Spinal cord (tissue), 10 donors: ENCODE measurements around the gene TPM2. TPM values are rescaled to one million over a fixed set of nuclear protein-coding genes. Genes with fewer than 3 reads are reported as not detected.

ENCODE experiments used
- DNase-seq, 6 donors: peaks; one replicate each; pipeline versions ENCODE4 v3.0.0 to v3.0.0-alpha.2; 2013 to 2015; ENCODE audit warnings: low spot score in 6 of 6, low read depth in 4 of 6
- H3K27ac ChIP-seq: one replicate; pipeline ENCODE4 v1.5.1; 2013; ENCODE audit warnings: low read depth, low read length, control low read depth
- H3K27me3 ChIP-seq: one replicate; pipeline ENCODE4 v1.6.1; 2013; ENCODE audit warnings: low read length; ENCODE audit not compliant: control insufficient read depth, insufficient read depth
- H3K36me3 ChIP-seq: one replicate; pipeline ENCODE4 v1.6.1; 2013; ENCODE audit warnings: low read length; ENCODE audit not compliant: control insufficient read depth, insufficient read depth
- H3K4me1 ChIP-seq: one replicate; pipeline ENCODE4 v1.6.1; 2013; ENCODE audit warnings: low read length; ENCODE audit not compliant: control insufficient read depth, insufficient read depth
- H3K4me3 ChIP-seq: one replicate; pipeline ENCODE4 v1.5.1; 2013; ENCODE audit warnings: low read depth, low read length, control low read depth
- H3K9me3 ChIP-seq: one replicate; pipeline ENCODE4 v1.6.1; 2013; ENCODE audit warnings: low read length; ENCODE audit not compliant: control insufficient read depth, insufficient read depth
- WGBS: methylation state at CpG from one replicate; pipeline ENCODE4 v1.1.5; 2013; ENCODE audit warnings: missing lambda C conversion rate; ENCODE audit not compliant: insufficient coverage; 5-methylcytosine and 5-hydroxymethylcytosine counted together
- long read RNA-seq, 4 donors: transcript quantifications; one replicate each; lab custom pipeline, GENCODE V29; 2026
- polyA plus RNA-seq, 2 donors: library from polyadenylated mRNA; unstranded; fragments of 120-200 nt; gene quantifications; one replicate each; pipeline ENCODE4 v1.2.1, GENCODE V29; 2013; ENCODE audit not compliant: insufficient read length in 2 of 2
- total RNA-seq, 2 donors: library from RNA; depleted of rRNA in 1 of 2; stranded (reverse); fragments of 120-200 nt in 1 of 2; fragments of >200 nt in 1 of 2; gene quantifications; one replicate each; pipeline versions ENCODE4 v1.2.3 to v1.2.4, GENCODE V29; 2013 to 2014
- donor health status: healthy.

Gene TPM2
- total RNA-seq, result 100 to 1,000 TPM in 1 of 2 donors, 10 to 100 TPM in 1; 29.6 to 191 TPM
- polyA plus RNA-seq, result 100 to 1,000 TPM in 1 of 2 donors, 10 to 100 TPM in 1; 76.6 to 117 TPM
- long read RNA-seq, donor 1, transcript TPM2-203 (9 exons, 1,183 nt), result major isoform, 14 of 20 reads
- long read RNA-seq, donor 1, partial matches to known transcripts, result 0 of 20 reads
- long read RNA-seq, donor 1, other reads (novel, unspliced or antisense), result 0 of 20 reads
- long read RNA-seq, donor 2, partial matches to known transcripts, result 0 of 4 reads
- long read RNA-seq, donor 2, other reads (novel, unspliced or antisense), result 0 of 4 reads
- long read RNA-seq, donor 3, transcript TPM2-201 (9 exons, 1,018 nt), result major isoform, 10 of 20 reads
- long read RNA-seq, donor 3, transcript TPM2-203 (9 exons, 1,183 nt), result minor isoform, 5 of 20 reads
- long read RNA-seq, donor 3, partial matches to known transcripts, result 0 of 20 reads
- long read RNA-seq, donor 3, other reads (novel, unspliced or antisense), result 0 of 20 reads
- long read RNA-seq, donor 4, transcript TPM2-201 (9 exons, 1,018 nt), result minor isoform, 13 of 186 reads
- long read RNA-seq, donor 4, transcript TPM2-203 (9 exons, 1,183 nt), result major isoform, 52 of 186 reads
- long read RNA-seq, donor 4, partial matches to known transcripts, result 110 of 186 reads
- long read RNA-seq, donor 4, other reads (novel, unspliced or antisense), result 9 of 186 reads

DNA sequence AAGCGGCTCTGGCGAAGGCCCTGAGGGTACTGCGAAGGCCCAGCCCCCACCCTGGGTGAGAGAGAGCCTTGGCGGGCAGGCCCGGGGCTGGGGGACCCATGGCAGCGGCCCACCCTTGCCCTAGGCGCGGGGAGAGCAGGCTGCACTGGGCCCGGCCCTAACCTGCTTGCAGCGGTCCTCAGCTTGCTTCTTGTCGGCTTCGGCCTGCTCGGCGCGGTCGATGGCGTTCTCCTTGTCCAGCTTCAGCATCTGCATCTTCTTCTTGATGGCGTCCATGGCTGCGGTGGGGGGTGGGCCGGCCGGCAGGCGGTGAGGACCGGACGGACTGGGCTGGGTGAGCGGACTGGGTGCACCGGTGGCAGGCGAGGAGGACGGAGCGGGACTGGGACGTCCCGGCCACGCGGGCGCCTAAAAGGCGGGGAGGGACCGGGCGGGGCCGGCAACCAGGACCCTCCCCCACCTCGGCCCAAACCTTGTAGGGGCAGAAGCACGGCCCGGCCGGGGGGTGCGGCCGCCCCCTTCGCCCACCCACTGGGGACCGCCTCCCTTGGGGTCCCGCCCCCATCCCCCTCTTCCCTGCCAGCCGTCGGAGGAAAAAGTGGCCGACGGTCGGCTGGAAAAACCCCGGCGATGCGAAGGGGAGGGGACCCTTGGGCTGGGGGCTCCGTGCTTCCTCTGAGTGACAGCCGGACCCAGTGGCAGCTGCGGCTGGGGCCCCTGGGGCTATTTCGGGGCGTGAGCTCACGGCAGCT is at the start of gene TPM2:
Gene TPM2 (minus strand): TSS at position 384 of the 752 bp plus-strand sequence. CDS start 108 bp downstream, at position 276.
- Histone ChIP-seq H3K4me3 (peak within 1 kb of the TSS; percentile 88), H3K27ac (peak within 1 kb of the TSS; percentile 95), H3K9me3 (no peaks in the 10 kb centered on the region), H3K4me1 (peaks cover 34% of the 10 kb centered on the region), H3K36me3 (peaks cover 9% of the 10 kb centered on the region), H3K27me3 (no peaks in the 10 kb centered on the region)
- peak in 1 of 6 donors; percentile 45 for DNase-seq
- WGBS, result 9% methylated on average over 57 of the region's 61 CpGs

DNA sequence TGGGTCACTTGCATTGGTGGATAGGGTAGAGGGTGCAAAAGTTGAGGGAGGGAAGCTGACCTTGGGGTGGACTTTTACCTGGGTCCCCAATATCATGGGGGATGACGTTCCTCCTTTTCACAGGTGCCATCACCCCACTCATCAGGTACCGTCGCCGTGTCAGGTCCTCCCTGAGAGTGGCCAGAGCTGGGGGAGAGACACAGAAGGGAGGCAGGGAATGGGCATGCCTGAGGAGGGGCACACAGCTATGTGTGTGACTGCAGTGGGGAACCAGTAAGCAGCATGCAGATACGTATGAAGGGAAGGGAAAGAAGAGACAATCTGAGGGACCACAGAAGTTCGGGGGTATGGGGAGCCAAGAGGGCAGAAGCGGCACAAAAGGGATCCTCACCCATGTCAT is 49.2 kb upstream of the TPM2 start:
- WGBS, result 98% methylated on average over 3 of the region's 7 CpGs
- Histone ChIP-seq H3K27ac (no peak overlapping the region), H3K9me3 (no peaks in the 10 kb centered on the region), H3K4me1 (peaks cover 5% of the 10 kb centered on the region), H3K4me3 (no peak overlapping the region), H3K36me3 (peaks cover 80% of the 10 kb centered on the region), H3K27me3 (no peaks in the 10 kb centered on the region)
- DNase-seq, result no peak

DNA sequence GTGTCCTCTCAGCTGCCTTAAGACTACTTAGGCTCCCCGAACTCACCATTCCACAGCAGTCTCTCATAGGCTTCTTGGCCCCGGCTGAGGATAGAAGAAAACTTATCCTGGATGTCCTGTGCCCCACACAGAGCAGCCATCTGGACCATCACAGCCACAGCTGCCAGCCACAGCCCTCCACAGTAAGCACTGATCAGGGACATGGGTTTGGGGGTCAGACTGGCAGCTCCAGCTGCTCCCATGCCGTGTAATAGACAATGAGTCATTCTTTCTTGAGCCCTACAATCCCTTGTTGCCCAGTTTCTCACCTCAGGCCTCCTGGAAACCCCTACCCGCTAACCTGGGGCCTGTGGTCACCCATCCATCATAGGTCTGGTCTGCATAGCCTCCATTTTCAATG is 48.5 kb upstream of the TPM2 start:
- WGBS, result 81% methylated on average over 4 of the region's 4 CpGs
- no peak overlapping the region for H3K27ac ChIP-seq
- peaks cover 73% of the 10 kb centered on the region for H3K36me3 ChIP-seq
- DNase-seq, result no peak
- H3K4me1 ChIP-seq, result peaks cover 6% of the 10 kb centered on the region
- H3K9me3 ChIP-seq, result no peaks in the 10 kb centered on the region
- H3K4me3 ChIP-seq, result no peak overlapping the region
- no peaks in the 10 kb centered on the region for H3K27me3 ChIP-seq

DNA sequence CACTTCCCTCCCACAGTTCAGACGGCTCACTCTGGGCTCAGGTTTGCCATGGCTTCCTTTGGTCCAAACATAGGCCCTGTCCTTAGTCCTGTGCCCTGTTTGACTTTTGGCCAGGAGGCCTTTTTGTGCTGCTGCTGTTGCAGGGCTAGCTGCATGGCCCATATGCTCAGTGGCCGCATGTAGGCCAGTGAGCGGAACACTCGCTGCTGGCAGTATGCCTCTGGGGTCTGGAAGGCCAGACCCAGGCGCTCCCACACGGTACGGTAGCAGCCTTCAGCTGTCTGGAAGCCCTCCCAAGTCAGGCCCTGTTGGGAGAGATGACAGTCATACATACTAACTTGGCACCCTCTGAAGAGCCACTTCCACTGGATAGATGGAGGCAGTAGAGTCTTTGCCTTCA is 47.4 kb upstream of the TPM2 start:
- Histone ChIP-seq H3K4me3 (no peak overlapping the region), H3K27ac (no peak overlapping the region), H3K36me3 (peaks cover 67% of the 10 kb centered on the region), H3K4me1 (peaks cover 13% of the 10 kb centered on the region), H3K9me3 (no peaks in the 10 kb centered on the region), H3K27me3 (no peaks in the 10 kb centered on the region)
- no peak for DNase-seq
- WGBS, result 90% methylated on average over 7 of the region's 7 CpGs

DNA sequence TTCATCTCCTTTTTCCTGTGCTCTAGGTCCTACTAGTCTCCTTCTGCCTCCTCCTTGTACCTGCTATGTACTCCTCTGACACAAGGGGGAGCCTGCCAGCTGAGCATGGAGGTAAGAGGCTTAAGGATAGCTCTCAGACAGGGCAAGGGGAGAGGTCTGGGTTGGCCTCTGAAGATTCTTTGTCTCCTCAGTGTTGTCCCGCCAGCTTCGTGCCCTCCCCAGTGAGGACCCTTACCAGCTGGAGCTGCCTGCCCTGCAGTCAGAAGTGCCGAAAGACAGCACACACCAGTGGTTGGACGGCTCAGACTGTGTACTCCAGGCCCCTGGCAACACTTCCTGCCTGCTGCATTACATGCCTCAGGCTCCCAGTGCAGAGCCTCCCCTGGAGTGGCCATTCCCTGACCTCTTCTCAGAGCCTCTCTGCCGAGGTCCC is 46.5 kb upstream of the TPM2 start:
- 36% methylated on average over 4 of the region's 5 CpGs for WGBS
- no peak overlapping the region for H3K27ac ChIP-seq
- peaks cover 58% of the 10 kb centered on the region for H3K36me3 ChIP-seq
- H3K4me3 ChIP-seq, result no peak overlapping the region
- H3K9me3 ChIP-seq, result no peaks in the 10 kb centered on the region
- H3K4me1 ChIP-seq, result peaks cover 13% of the 10 kb centered on the region
- peak in 2 of 6 donors; percentile 77 to 79 for DNase-seq
- no peaks in the 10 kb centered on the region for H3K27me3 ChIP-seq

DNA sequence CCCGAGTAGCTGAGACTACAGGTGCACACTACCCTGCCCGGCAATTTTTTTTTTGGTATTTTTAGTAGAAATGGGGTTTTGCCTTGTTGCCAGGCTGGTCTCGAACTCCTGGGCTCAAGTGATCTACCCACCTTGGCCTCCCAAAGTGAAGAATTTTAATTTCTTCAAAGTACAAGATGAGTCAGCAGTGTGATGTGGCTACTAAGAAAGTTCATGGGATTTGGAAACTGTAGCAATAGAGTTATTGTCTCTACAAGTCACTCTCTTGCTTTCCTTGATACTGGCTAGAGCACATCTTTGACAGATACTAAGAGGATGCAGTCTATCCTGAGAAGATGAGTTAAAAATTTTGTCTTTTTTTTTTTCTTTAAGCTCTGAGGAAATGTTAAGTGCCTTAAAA is 44.4 kb upstream of the TPM2 start:
- H3K36me3 ChIP-seq, result peaks cover 44% of the 10 kb centered on the region
- no CpG with 5 or more reads among the region's 3 CpGs for whole genome bisulfite sequencing
- H3K27ac ChIP-seq, result no peak overlapping the region
- H3K27me3 ChIP-seq, result no peaks in the 10 kb centered on the region
- H3K4me1 ChIP-seq, result peaks cover 22% of the 10 kb centered on the region
- H3K9me3 ChIP-seq, result no peaks in the 10 kb centered on the region
- H3K4me3 ChIP-seq, result no peak overlapping the region
- no peak for DNase-seq

DNA sequence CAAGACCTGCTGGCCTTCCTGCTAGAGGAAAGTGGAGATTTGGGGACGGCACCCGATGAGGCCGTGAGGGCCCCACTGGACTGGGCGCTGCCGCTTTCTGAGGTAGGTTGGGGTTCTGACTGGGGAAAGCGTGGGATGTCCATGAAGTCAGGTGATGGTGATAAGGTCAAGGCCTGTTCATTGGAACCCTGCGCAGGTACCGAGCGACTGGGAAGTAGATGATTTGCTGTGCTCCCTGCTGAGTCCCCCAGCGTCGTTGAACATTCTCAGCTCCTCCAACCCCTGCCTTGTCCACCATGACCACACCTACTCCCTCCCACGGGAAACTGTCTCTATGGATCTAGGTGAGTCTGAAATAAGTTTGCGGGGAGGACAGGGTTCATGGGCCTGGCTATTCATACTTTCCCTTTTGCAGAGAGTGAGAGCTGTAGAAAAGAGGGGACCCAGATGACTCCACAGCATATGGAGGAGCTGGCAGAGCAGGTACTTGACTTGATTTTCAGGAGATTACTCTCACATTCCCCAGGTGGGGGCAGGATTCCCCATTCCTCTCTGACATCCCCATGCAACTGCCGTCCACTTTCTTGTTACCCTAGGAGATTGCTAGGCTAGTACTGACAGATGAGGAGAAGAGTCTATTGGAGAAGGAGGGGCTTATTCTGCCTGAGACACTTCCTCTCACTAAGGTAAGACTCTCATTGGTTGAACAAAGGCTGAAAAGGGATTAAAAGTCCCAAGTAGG is 43.2 kb upstream of the TPM2 start:
- DNase-seq, result peak in 2 of 6 donors; percentile 32 to 37
- Histone ChIP-seq H3K4me1 (peaks cover 31% of the 10 kb centered on the region), H3K9me3 (no peaks in the 10 kb centered on the region), H3K4me3 (peak overlapping the region; percentile 93), H3K27me3 (no peaks in the 10 kb centered on the region), H3K36me3 (peaks cover 36% of the 10 kb centered on the region), H3K27ac (peak overlapping the region; percentile 97)
- 0% methylated on average over 5 of the region's 14 CpGs for WGBS

DNA sequence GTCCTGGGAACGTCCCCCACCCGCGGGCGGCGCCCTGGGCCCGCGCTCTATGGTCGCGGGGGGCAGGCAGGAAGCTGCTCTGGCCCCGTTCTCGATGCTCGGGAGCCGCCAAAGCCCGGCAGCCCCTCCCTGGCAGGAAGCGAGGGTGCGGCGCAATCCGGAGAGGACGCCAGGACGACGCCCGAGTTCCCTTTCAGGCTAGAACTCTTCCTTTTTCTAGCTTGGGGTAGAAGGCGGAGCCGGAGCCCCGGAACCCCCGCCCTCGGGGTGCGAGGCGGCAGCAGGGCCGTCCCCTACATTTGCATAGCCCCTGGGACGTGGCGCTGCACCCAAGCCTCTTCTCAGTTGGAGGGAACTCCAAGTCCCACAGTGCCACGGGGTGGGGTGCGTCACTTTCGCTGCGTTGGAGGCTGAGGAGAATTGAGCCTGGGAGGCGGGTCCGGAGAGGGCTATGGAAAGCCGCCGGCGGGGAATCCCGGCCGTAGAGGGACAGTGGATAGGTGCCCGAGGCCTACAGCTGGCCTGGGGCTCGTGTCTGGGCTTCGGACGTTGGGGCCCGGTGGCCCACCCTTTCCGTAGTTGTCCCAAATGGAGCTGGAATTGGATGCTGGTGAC is 42.6 kb upstream of the TPM2 start, which contains the start of the genes CREB3 and TLN1:
Gene CREB3 (plus strand): TSS at position 482 of the 615 bp plus-strand sequence. CDS start 107 bp downstream, at position 589.
Gene TLN1 (minus strand): TSS at position 11 of the 615 bp plus-strand sequence. CDS start 6,501 bp downstream, outside the sequence.
- DNase-seq, result peak; percentile 89 to 99 (median 91)
- peak within 1 kb of the TSS; percentile 97 for H3K27ac ChIP-seq
- WGBS, result 0% methylated on average over 49 of the region's 49 CpGs
- H3K36me3 ChIP-seq, result peaks cover 36% of the 10 kb centered on the region
- H3K9me3 ChIP-seq, result no peaks in the 10 kb centered on the region
- no peaks in the 10 kb centered on the region for H3K27me3 ChIP-seq
- peak within 1 kb of the TSS; percentile 93 for H3K4me3 ChIP-seq
- H3K4me1 ChIP-seq, result peaks cover 38% of the 10 kb centered on the region
